Liver (tissue), 3 donors: ENCODE results near the gene SAMD1.

Source experiments
- CTCF ChIP-seq: fragments of 150-350 bp; IDR thresholded peaks from 2 replicates; pipeline ENCODE4 v1.5.1; 2017; ENCODE audit warnings: improper control_type of control experiment, low read depth, low read length; ENCODE audit not compliant: missing input control
- EGR1 ChIP-seq, 2 donors: IDR thresholded peaks; 2 replicates each; pipeline ENCODE4 v1.6.1; 2016 to 2018; ENCODE audit warnings: antibody characterized with exemption in 2 of 2, low read depth in 2 of 2
- FOXA1 ChIP-seq: IDR thresholded peaks from 2 replicates; pipeline ENCODE4 v1.6.1; 2016; ENCODE audit warnings: antibody characterized with exemption
- RXRA ChIP-seq, 2 donors: IDR thresholded peaks; 2 replicates each; pipeline ENCODE4 v1.6.1; 2017 to 2018; ENCODE audit warnings: antibody characterized with exemption in 2 of 2, mild to moderate bottlenecking in 1 of 2
- TAF1 ChIP-seq: conservative IDR thresholded peaks from 2 replicates; pipeline ENCODE4 v1.6.1; 2016; ENCODE audit warnings: antibody characterized with exemption, mild to moderate bottlenecking
- TF ChIP-seq, protein P1 (sequence below): IDR thresholded peaks from 2 replicates; pipeline ENCODE4 v1.6.1; 2016; ENCODE audit warnings: antibody characterized with exemption
- donor health status: healthy.
- donor health status: healthy.

DNA sequence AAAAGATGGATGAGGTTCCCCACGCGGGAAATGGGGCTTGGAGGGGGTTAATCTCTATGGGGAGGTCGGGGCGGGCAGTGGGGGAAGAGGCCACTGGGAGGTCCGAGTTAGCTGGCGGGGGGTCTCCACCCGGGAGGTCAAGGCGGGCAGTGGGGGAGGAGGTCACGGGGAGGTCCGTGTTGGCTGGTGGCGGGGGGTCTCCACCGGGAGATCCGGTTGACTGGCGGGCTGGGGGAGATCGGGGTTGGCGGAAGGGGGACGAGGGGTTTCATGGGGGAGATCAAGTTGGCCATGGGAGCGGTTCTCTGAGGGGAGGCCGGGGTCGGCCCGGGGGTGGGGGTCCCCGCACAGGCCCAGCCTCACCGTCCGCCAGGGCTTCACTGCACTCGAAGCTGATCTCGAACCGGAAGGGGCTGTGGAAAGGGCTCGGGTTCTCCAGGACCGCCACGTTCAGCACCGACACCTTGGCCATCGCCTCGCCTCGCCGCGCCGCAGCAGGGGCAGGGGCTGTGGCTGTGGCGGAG, 45.5 kb upstream of the SAMD1 start:
- no peak for TF ChIP-seq CTCF
- TF ChIP-seq, protein P1, sequence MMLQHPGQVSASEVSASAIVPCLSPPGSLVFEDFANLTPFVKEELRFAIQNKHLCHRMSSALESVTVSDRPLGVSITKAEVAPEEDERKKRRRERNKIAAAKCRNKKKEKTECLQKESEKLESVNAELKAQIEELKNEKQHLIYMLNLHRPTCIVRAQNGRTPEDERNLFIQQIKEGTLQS = no peak
- no peak for TF ChIP-seq TAF1
- no peak for TF ChIP-seq FOXA1
- TF ChIP-seq EGR1 (IDR thresholded peaks at IDR 0.05; ENCODE audit: low read depth in 2 of 2) = no peak
- TF ChIP-seq RXRA (IDR thresholded peaks at IDR 0.05) = no peak
